Measurements from ENCODE around the gene CFAP74. TPM values are rescaled to one million over a fixed set of nuclear protein-coding genes. Genes with fewer than 3 reads are reported as not detected.

The CFAP74 gene
- total and polyA plus RNA-seq, 2 of the 13 experiments (the other 11 are each of a cell fraction or from before 2014, with no cell fraction given), result 0.27 to 0.62 TPM

- TF ChIP-seq FOSL1 (CRISPR knock-in tag; IDR thresholded peaks at IDR 0.05; ENCODE audit: borderline replicate concordance), result no peak
- no peak for TF ChIP-seq ZNF232 (CRISPR knock-in tag; IDR thresholded peaks at IDR 0.05; ENCODE audit: borderline replicate concordance)
- TF ChIP-seq MEF2D (CRISPR knock-in tag; IDR thresholded peaks at IDR 0.05), result peak; percentile 70; the same call in 1 of the 2 replicates
- no peak for TF ChIP-seq ZSCAN30 (CRISPR knock-in tag; IDR thresholded peaks at IDR 0.05)
- no peak for TF ChIP-seq SUZ12 (IDR thresholded peaks at IDR 0.05; ENCODE audit: low read depth, low read length)
- TF ChIP-seq, protein P1, sequence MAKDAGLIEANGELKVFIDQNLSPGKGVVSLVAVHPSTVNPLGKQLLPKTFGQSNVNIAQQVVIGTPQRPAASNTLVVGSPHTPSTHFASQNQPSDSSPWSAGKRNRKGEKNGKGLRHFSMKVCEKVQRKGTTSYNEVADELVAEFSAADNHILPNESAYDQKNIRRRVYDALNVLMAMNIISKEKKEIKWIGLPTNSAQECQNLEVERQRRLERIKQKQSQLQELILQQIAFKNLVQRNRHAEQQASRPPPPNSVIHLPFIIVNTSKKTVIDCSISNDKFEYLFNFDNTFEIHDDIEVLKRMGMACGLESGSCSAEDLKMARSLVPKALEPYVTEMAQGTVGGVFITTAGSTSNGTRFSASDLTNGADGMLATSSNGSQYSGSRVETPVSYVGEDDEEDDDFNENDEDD (CRISPR knock-in tag; IDR thresholded peaks at IDR 0.05; ENCODE audit: borderline replicate concordance), result peak; percentile 29; the same call in 1 of the 2 replicates
- TF ChIP-seq ZSCAN29 (CRISPR knock-in tag; conservative IDR thresholded peaks at IDR 0.05), result no peak
- peak; percentile 75; the same call in 1 of the 2 replicates for TF ChIP-seq YEATS4 (CRISPR knock-in tag; IDR thresholded peaks at IDR 0.05; ENCODE audit: borderline replicate concordance)
- 0 out of 2 replicates have a peak, but pooled peaks have one; percentile 57 for TF ChIP-seq ZNF776 (CRISPR knock-in tag; IDR thresholded peaks at IDR 0.05)
- peak; percentile 85 for TF ChIP-seq CCDC6 (CRISPR knock-in tag; IDR thresholded peaks at IDR 0.05)
- no peak for TF ChIP-seq ZNF264 (CRISPR knock-in tag; IDR thresholded peaks at IDR 0.05)
- no peak for TF ChIP-seq MAF1 (CRISPR knock-in tag; IDR thresholded peaks at IDR 0.05; ENCODE audit: borderline replicate concordance)
- no peak for TF ChIP-seq CEBPB (IDR thresholded peaks at IDR 0.05; ENCODE audit: borderline replicate concordance, low read depth, low read length)
- TF ChIP-seq KAT7 (CRISPR knock-in tag; IDR thresholded peaks at IDR 0.05; ENCODE audit: borderline replicate concordance), result no peak
- TF ChIP-seq, protein P2, sequence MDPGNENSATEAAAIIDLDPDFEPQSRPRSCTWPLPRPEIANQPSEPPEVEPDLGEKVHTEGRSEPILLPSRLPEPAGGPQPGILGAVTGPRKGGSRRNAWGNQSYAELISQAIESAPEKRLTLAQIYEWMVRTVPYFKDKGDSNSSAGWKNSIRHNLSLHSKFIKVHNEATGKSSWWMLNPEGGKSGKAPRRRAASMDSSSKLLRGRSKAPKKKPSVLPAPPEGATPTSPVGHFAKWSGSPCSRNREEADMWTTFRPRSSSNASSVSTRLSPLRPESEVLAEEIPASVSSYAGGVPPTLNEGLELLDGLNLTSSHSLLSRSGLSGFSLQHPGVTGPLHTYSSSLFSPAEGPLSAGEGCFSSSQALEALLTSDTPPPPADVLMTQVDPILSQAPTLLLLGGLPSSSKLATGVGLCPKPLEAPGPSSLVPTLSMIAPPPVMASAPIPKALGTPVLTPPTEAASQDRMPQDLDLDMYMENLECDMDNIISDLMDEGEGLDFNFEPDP (CRISPR knock-in tag; conservative IDR thresholded peaks at IDR 0.05), result no peak
- TF ChIP-seq PTBP1 (IDR thresholded peaks at IDR 0.05; ENCODE audit: low read depth, low read length, poor library complexity, severe bottlenecking), result no peak
- TF ChIP-seq ZNF484 (CRISPR knock-in tag; IDR thresholded peaks at IDR 0.05; ENCODE audit: borderline replicate concordance, low read depth), result no peak
- no peak for TF ChIP-seq ZNF652 (CRISPR knock-in tag; IDR thresholded peaks at IDR 0.05; ENCODE audit: borderline replicate concordance, low read depth)
- TF ChIP-seq, protein P3, sequence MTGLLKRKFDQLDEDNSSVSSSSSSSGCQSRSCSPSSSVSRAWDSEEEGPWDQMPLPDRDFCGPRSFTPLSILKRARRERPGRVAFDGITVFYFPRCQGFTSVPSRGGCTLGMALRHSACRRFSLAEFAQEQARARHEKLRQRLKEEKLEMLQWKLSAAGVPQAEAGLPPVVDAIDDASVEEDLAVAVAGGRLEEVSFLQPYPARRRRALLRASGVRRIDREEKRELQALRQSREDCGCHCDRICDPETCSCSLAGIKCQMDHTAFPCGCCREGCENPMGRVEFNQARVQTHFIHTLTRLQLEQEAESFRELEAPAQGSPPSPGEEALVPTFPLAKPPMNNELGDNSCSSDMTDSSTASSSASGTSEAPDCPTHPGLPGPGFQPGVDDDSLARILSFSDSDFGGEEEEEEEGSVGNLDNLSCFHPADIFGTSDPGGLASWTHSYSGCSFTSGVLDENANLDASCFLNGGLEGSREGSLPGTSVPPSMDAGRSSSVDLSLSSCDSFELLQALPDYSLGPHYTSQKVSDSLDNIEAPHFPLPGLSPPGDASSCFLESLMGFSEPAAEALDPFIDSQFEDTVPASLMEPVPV (CRISPR knock-in tag; IDR thresholded peaks at IDR 0.05), result no peak
- TF ChIP-seq ELK4 (CRISPR knock-in tag; IDR thresholded peaks at IDR 0.05; ENCODE audit: borderline replicate concordance), result no peak
- TF ChIP-seq SP1 (IDR thresholded peaks at IDR 0.05), result no peak
- TF ChIP-seq SP1 (CRISPR knock-in tag; IDR thresholded peaks at IDR 0.05), result peak; percentile 70
- no peak; the same call in 1 of the 2 replicates for TF ChIP-seq PHF20 (CRISPR knock-in tag; IDR thresholded peaks at IDR 0.05)
- TF ChIP-seq, protein P4, sequence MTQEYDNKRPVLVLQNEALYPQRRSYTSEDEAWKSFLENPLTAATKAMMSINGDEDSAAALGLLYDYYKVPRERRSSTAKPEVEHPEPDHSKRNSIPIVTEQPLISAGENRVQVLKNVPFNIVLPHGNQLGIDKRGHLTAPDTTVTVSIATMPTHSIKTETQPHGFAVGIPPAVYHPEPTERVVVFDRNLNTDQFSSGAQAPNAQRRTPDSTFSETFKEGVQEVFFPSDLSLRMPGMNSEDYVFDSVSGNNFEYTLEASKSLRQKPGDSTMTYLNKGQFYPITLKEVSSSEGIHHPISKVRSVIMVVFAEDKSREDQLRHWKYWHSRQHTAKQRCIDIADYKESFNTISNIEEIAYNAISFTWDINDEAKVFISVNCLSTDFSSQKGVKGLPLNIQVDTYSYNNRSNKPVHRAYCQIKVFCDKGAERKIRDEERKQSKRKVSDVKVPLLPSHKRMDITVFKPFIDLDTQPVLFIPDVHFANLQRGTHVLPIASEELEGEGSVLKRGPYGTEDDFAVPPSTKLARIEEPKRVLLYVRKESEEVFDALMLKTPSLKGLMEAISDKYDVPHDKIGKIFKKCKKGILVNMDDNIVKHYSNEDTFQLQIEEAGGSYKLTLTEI (CRISPR knock-in tag; conservative IDR thresholded peaks at IDR 0.05), result no peak
Observed at GRCh38 chr1:1943834-1944570, 59.6 kb downstream of the CFAP74 start (continued).

Data from HepG2 (cell line).